Measurements from ENCODE around the gene AVEN.

DNA sequence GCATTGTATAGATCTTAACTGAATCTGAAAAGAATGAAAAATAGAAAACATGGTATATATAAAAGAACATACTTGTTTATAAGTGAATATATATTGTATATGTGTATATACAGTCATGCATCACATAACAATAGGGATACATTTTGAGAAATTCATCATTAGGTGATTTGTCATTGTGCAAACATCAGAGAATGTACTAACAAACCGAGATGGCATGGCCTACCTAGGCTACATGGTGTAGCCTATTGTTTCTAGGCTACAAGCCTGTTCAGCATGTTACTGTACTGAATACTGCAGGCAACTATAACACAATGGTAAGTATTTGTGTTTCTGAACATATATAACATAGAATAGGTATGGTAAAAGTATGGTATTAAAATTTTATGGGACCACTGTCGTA lies 135.3 kb downstream of the AVEN start:
- TF ChIP-seq, protein P1, sequence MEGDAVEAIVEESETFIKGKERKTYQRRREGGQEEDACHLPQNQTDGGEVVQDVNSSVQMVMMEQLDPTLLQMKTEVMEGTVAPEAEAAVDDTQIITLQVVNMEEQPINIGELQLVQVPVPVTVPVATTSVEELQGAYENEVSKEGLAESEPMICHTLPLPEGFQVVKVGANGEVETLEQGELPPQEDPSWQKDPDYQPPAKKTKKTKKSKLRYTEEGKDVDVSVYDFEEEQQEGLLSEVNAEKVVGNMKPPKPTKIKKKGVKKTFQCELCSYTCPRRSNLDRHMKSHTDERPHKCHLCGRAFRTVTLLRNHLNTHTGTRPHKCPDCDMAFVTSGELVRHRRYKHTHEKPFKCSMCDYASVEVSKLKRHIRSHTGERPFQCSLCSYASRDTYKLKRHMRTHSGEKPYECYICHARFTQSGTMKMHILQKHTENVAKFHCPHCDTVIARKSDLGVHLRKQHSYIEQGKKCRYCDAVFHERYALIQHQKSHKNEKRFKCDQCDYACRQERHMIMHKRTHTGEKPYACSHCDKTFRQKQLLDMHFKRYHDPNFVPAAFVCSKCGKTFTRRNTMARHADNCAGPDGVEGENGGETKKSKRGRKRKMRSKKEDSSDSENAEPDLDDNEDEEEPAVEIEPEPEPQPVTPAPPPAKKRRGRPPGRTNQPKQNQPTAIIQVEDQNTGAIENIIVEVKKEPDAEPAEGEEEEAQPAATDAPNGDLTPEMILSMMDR (conservative IDR thresholded peaks at IDR 0.05) = no peak
- TF ChIP-seq ZFX (IDR thresholded peaks at IDR 0.05) = no peak
